Measurements from ENCODE around the gene FAM76B.

The FAM76B gene

GRCh38 chr11:95789506-95790122 is at the start of gene FAM76B:
Gene FAM76B, minus strand, starts transcription at chr11:95789782. Its CDS starts 304 bp downstream, at chr11:95789478.
- Histone ChIP-seq H3K27ac (ENCODE audit: poor library complexity, severe bottlenecking) (peak within 1 kb of the TSS; percentile 74), H3K27me3 (ENCODE audit: insufficient read depth, poor library complexity, severe bottlenecking) (no peaks in the 10 kb centered on the region), H3K4me3 (ENCODE audit: severe bottlenecking) (peak within 1 kb of the TSS; percentile 95), H3K9me3 (ENCODE audit: severe bottlenecking) (no peaks in the 10 kb centered on the region), H3K36me3 (ENCODE audit: low read depth) (peaks cover 49% of the 10 kb centered on the region), H3K4me1 (ENCODE audit: insufficient read depth, poor library complexity, severe bottlenecking) (peaks cover 7% of the 10 kb centered on the region)
- TF ChIP-seq, protein P1, sequence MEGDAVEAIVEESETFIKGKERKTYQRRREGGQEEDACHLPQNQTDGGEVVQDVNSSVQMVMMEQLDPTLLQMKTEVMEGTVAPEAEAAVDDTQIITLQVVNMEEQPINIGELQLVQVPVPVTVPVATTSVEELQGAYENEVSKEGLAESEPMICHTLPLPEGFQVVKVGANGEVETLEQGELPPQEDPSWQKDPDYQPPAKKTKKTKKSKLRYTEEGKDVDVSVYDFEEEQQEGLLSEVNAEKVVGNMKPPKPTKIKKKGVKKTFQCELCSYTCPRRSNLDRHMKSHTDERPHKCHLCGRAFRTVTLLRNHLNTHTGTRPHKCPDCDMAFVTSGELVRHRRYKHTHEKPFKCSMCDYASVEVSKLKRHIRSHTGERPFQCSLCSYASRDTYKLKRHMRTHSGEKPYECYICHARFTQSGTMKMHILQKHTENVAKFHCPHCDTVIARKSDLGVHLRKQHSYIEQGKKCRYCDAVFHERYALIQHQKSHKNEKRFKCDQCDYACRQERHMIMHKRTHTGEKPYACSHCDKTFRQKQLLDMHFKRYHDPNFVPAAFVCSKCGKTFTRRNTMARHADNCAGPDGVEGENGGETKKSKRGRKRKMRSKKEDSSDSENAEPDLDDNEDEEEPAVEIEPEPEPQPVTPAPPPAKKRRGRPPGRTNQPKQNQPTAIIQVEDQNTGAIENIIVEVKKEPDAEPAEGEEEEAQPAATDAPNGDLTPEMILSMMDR (IDR thresholded peaks at IDR 0.05; ENCODE audit: poor library complexity, severe bottlenecking), result no peak
- DNase-seq (ENCODE audit: low spot score) (peak; percentile 94), ATAC-seq (ENCODE audit: low read depth) (peak; percentile 75)

- DNase-seq (ENCODE audit: low spot score), result no peak
- TF ChIP-seq, protein P1 (IDR thresholded peaks at IDR 0.05; ENCODE audit: poor library complexity, severe bottlenecking), result peak; percentile 96
These were observed 46.3 kb upstream of the FAM76B start for GRCh38 chr11:95835768-95836488.

GRCh38 chr11:95835351-95835750 is 45.8 kb upstream of the FAM76B start:
- TF ChIP-seq, protein P1 (IDR thresholded peaks at IDR 0.05; ENCODE audit: poor library complexity, severe bottlenecking), result no peak
- DNase-seq (ENCODE audit: low spot score) (no peak), ATAC-seq (ENCODE audit: low read depth) (no peak)
- Histone ChIP-seq H3K4me1 (ENCODE audit: insufficient read depth, poor library complexity, severe bottlenecking) (no peaks in the 10 kb centered on the region), H3K27ac (ENCODE audit: poor library complexity, severe bottlenecking) (no peak overlapping the region), H3K9me3 (ENCODE audit: severe bottlenecking) (no peaks in the 10 kb centered on the region), H3K4me3 (ENCODE audit: severe bottlenecking) (no peak overlapping the region), H3K27me3 (ENCODE audit: insufficient read depth, poor library complexity, severe bottlenecking) (no peaks in the 10 kb centered on the region), H3K36me3 (ENCODE audit: low read depth) (peaks cover 85% of the 10 kb centered on the region)

More at GRCh38 chr11:95835768-95836488, 46.3 kb upstream of the FAM76B start:
- ATAC-seq (ENCODE audit: low read depth), result peak; percentile 97
- Histone ChIP-seq H3K27ac (ENCODE audit: poor library complexity, severe bottlenecking) (no peak overlapping the region), H3K4me1 (ENCODE audit: insufficient read depth, poor library complexity, severe bottlenecking) (no peaks in the 10 kb centered on the region), H3K4me3 (ENCODE audit: severe bottlenecking) (no peak overlapping the region), H3K27me3 (ENCODE audit: insufficient read depth, poor library complexity, severe bottlenecking) (no peaks in the 10 kb centered on the region), H3K36me3 (ENCODE audit: low read depth) (peaks cover 85% of the 10 kb centered on the region), H3K9me3 (ENCODE audit: severe bottlenecking) (no peaks in the 10 kb centered on the region)

- H3K27me3 ChIP-seq (ENCODE audit: insufficient read depth, poor library complexity, severe bottlenecking), result no peaks in the 10 kb centered on the region
- H3K36me3 ChIP-seq (ENCODE audit: low read depth), result peaks cover 93% of the 10 kb centered on the region
- no peak overlapping the region for H3K4me3 ChIP-seq (ENCODE audit: severe bottlenecking)
- TF ChIP-seq, protein P1 (IDR thresholded peaks at IDR 0.05; ENCODE audit: poor library complexity, severe bottlenecking), result no peak
- no peak overlapping the region for H3K27ac ChIP-seq (ENCODE audit: poor library complexity, severe bottlenecking)
- no peaks in the 10 kb centered on the region for H3K9me3 ChIP-seq (ENCODE audit: severe bottlenecking)
- no peaks in the 10 kb centered on the region for H3K4me1 ChIP-seq (ENCODE audit: insufficient read depth, poor library complexity, severe bottlenecking)
- ATAC-seq (ENCODE audit: low read depth) (no peak), DNase-seq (ENCODE audit: low spot score) (no peak)
These were observed 43.8 kb upstream of the FAM76B start for GRCh38 chr11:95833378-95833777.

- Histone ChIP-seq H3K4me3 (ENCODE audit: severe bottlenecking) (no peak overlapping the region), H3K4me1 (ENCODE audit: insufficient read depth, poor library complexity, severe bottlenecking) (no peaks in the 10 kb centered on the region), H3K27ac (ENCODE audit: poor library complexity, severe bottlenecking) (no peak overlapping the region), H3K9me3 (ENCODE audit: severe bottlenecking) (no peaks in the 10 kb centered on the region), H3K27me3 (ENCODE audit: insufficient read depth, poor library complexity, severe bottlenecking) (no peaks in the 10 kb centered on the region), H3K36me3 (ENCODE audit: low read depth) (peaks cover 96% of the 10 kb centered on the region)
- TF ChIP-seq, protein P1 (IDR thresholded peaks at IDR 0.05; ENCODE audit: poor library complexity, severe bottlenecking), result no peak
- ATAC-seq (ENCODE audit: low read depth) (no peak), DNase-seq (ENCODE audit: low spot score) (no peak)
These were observed 43.2 kb upstream of the FAM76B start for GRCh38 chr11:95832763-95833162.
